ENCODE data around the gene TP53.
A peak's percentile ranks its signal among the peaks of the same experiment; 100 is the strongest.

TP53 gene

DNA sequence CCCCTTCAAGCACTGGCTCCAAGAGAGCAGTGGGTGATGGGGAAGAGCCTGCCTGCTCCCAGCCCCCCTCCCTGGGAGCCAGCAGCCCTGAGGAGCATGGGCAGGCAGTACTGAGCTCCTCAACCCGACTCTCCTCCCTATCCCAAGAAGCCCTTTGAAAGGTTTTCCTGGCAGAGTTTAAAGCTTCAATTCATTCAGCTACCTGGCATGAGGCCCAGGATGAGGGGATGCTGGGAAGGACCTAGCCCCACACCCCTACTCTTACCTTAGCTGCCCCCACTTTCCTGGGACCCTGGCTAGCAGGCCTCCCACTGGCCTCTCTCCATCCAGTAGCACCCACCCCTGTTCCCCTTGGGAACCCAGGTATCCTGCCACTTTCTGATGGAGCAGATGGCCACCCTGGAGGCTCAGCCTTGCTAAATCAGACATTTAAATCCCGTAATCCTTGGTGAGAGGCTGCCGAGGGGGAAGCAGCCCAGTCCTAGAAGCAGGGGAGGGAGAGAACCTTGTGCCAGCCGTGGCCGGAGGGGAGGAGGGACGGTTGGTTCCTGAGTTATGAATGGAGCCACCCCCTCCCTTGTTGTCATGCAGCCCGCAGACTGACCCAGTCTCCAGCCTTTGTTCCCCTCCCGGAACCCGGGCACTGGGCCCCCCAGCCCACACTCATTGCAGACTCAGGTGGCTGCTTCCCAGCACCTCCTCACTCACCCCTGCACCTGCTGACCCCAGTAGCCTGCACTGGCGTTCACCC, 19.5 kb downstream of the TP53 start:
- Histone ChIP-seq H3K9me3 (ENCODE audit: control insufficient read depth, insufficient read depth, low read length) (no peaks in the 10 kb centered on the region), H3K4me1 (ENCODE audit: control insufficient read depth, insufficient read depth, low read length) (no peaks in the 10 kb centered on the region), H3K27ac (ENCODE audit: low read depth, low read length) (peak overlapping the region; percentile 14), H3K36me3 (ENCODE audit: control insufficient read depth, insufficient read depth, low read length) (peaks cover 63% of the 10 kb centered on the region), H3K4me3 (ENCODE audit: low read depth, low read length) (no peak overlapping the region), H3K9ac (ENCODE audit: low read depth, low read length) (no peak overlapping the region), H3K27me3 (ENCODE audit: control insufficient read depth, insufficient read depth, low read length) (no peaks in the 10 kb centered on the region)

DNA sequence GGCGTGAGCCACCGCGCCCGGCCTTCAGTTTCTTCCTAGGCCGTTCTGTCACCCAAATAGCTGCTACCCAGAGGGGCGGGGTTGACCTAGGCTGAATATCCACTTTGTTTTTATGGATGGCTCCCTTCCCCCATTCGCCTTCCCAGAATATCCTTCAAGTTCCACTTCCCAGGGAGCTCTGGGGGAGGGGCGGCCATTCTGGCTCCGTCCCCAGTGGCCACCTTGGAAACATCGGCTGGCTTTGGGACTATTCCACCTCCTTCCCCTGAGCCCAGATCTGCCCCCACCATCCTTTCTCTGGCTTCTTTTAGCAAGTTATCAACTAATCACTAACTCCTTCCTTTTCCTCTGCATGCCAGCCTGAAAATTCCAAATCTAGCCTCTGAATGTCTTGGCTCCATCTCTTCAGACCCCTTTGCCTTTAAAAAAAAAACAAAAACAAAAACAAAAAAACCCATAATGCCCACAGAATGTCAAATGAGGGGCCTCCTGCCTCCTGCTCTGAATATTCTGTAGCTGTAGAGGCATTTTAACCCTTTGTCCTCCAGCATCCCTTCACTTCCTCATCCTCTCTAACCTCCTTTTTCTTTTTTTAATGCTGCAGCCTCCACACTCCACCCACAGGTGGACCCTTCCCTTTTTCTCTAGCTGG, 30.2 kb downstream of the TP53 start:
- H3K27ac ChIP-seq (ENCODE audit: low read depth, low read length): peak overlapping the region; percentile 89
- peaks cover 11% of the 10 kb centered on the region for H3K27me3 ChIP-seq (ENCODE audit: control insufficient read depth, insufficient read depth, low read length)
- no peak overlapping the region for H3K9ac ChIP-seq (ENCODE audit: low read depth, low read length)
- no peaks in the 10 kb centered on the region for H3K36me3 ChIP-seq (ENCODE audit: control insufficient read depth, insufficient read depth, low read length)
- peak overlapping the region; percentile 13 for H3K4me3 ChIP-seq (ENCODE audit: low read depth, low read length)
- H3K4me1 ChIP-seq (ENCODE audit: control insufficient read depth, insufficient read depth, low read length): peaks cover 14% of the 10 kb centered on the region
- no peaks in the 10 kb centered on the region for H3K9me3 ChIP-seq (ENCODE audit: control insufficient read depth, insufficient read depth, low read length)

DNA sequence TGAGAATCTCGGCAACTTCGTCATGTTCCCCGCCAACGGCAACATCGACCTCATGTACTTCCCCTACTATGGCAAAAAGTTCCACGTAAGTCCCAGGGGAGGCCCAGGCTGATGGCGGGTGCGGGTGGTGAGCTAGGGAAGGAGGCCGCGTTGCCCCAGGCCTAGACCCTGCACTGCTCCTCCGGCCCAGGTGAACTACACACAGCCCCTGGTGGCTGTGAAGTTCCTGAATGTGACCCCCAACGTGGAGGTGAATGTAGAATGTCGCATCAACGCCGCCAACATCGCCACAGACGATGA, 31.8 kb downstream of the TP53 start:
- H3K36me3 ChIP-seq (ENCODE audit: control insufficient read depth, insufficient read depth, low read length): no peaks in the 10 kb centered on the region
- no peak overlapping the region for H3K27ac ChIP-seq (ENCODE audit: low read depth, low read length)
- H3K4me3 ChIP-seq (ENCODE audit: low read depth, low read length): no peak overlapping the region
- peaks cover 24% of the 10 kb centered on the region for H3K27me3 ChIP-seq (ENCODE audit: control insufficient read depth, insufficient read depth, low read length)
- no peak overlapping the region for H3K9ac ChIP-seq (ENCODE audit: low read depth, low read length)
- peaks cover 14% of the 10 kb centered on the region for H3K4me1 ChIP-seq (ENCODE audit: control insufficient read depth, insufficient read depth, low read length)
- no peaks in the 10 kb centered on the region for H3K9me3 ChIP-seq (ENCODE audit: control insufficient read depth, insufficient read depth, low read length)

DNA sequence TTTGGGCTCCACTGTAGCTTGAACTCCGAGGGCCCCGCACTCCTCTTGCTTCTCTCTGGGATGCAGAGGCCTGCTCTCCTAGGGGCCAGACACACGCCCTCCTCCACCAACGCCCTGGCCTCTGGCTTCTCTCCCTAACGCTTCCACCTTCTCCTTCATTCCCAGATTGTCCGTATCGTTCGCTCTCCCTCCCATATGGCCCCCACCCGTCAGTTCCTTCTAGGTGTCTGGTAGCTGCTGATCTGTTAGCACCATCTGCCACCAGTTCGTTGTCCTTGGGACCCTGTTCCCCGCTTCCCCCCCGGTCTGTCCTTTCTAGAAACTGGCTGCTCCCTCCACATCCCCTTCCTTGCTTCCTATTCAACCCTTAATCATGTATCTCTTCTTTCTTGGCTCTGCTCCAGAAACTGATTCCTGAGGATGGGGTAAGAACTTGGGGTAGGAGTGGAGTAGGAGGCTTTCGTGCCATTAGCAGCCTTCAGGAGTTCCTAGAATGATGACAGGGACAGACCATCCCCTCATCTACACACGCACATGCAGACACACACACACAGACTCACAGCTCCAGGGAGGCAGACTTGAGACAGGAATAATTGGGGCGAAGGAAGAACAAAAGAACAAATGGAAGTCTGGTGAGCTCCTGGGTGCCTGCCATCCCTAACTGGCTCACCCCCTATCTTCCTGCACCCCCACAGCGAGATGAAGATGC, 32.3 kb downstream of the TP53 start:
- Histone ChIP-seq H3K4me1 (ENCODE audit: control insufficient read depth, insufficient read depth, low read length) (peaks cover 17% of the 10 kb centered on the region), H3K36me3 (ENCODE audit: control insufficient read depth, insufficient read depth, low read length) (no peaks in the 10 kb centered on the region), H3K9ac (ENCODE audit: low read depth, low read length) (no peak overlapping the region), H3K4me3 (ENCODE audit: low read depth, low read length) (no peak overlapping the region), H3K27me3 (ENCODE audit: control insufficient read depth, insufficient read depth, low read length) (peaks cover 26% of the 10 kb centered on the region), H3K27ac (ENCODE audit: low read depth, low read length) (no peak overlapping the region), H3K9me3 (ENCODE audit: control insufficient read depth, insufficient read depth, low read length) (no peaks in the 10 kb centered on the region)

DNA sequence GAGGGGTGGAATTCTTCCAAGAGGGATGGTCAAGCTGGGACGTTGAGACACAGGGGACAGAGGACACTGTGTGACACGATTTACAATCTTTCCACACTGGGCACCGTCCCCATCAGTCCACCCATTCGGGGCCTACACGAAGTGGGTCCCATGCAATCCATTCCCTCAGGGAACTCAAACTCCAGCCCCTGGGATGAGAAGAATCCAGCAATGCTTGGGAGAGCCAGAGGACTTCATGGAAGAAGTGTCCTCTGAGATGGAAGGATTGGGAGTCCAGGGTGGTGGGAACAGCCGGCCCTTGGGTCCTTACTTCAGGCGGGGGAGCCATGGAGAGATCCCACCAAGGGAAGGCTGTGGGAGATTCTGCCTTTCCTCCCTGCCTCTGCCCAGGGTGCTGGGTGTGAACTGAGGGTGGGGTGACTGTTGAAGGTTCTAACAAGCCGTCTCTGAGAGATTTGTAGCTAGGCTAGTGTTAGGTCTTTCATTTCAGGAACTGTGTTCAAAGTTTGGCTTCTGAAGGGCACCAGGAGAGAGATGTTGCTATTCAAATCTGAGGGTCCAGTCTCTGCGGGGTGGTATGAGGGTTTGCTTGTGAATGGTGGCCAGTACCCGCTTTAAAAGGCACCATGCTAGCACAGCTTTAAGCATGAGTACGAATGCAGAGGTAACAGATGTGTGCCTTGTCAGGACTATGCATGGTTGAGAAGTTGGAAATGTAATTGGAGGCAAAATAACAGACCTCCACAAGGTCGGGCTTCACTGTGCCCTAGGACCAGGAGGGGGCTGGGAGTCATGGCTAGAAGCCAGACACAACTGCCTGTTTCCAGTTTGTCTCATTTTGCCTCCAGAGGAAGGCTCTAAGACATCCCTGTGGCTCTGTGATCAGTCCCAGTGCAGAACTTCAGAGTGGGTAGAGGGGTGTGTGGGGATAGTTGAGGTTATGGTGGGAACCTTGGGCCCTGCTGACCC, 34.6 kb downstream of the TP53 start:
- H3K27me3 ChIP-seq (ENCODE audit: control insufficient read depth, insufficient read depth, low read length): peaks cover 29% of the 10 kb centered on the region
- no peak overlapping the region for H3K9ac ChIP-seq (ENCODE audit: low read depth, low read length)
- no peak overlapping the region for H3K27ac ChIP-seq (ENCODE audit: low read depth, low read length)
- no peaks in the 10 kb centered on the region for H3K9me3 ChIP-seq (ENCODE audit: control insufficient read depth, insufficient read depth, low read length)
- H3K36me3 ChIP-seq (ENCODE audit: control insufficient read depth, insufficient read depth, low read length): no peaks in the 10 kb centered on the region
- no peak overlapping the region for H3K4me3 ChIP-seq (ENCODE audit: low read depth, low read length)
- peaks cover 15% of the 10 kb centered on the region for H3K4me1 ChIP-seq (ENCODE audit: control insufficient read depth, insufficient read depth, low read length)

DNA sequence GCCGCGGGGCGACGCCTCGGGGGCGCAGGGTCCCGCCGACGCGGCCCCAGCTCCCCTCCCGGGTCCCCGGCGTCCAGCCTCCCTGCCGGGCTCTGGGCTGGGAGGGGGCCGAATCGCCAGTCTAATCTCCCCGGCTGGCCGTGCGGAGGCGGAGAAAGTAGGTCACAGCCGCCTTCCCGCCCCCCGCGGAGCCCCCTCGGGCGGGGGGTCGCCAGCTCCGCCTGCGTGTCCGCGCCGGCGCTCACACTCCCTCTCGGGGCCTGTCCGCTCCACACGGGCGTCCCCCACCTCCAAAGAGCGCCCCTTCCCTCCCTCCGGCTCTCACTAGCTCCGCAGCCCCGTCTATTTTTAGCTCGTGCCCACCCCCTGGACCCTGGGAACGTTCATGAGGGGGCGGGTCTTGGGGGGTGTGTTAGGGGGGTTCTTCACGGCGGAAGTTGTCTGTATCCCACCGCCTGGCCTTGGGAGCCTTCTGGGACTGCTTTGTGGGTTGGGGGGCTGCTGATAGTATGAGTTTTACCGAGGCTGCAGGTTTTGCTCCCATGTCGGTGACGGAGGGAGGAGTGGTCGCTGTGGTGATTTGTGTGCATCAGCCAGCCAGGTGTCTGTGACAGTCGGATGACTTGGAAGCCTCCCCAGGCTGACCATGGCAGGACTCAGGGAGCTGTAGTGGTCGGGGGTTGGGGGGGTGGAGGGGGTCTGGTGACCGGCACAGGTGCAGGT, 35.5 kb downstream of the TP53 start:
- Histone ChIP-seq H3K27ac (ENCODE audit: low read depth, low read length) (no peak overlapping the region), H3K36me3 (ENCODE audit: control insufficient read depth, insufficient read depth, low read length) (no peaks in the 10 kb centered on the region), H3K9ac (ENCODE audit: low read depth, low read length) (no peak overlapping the region)

DNA sequence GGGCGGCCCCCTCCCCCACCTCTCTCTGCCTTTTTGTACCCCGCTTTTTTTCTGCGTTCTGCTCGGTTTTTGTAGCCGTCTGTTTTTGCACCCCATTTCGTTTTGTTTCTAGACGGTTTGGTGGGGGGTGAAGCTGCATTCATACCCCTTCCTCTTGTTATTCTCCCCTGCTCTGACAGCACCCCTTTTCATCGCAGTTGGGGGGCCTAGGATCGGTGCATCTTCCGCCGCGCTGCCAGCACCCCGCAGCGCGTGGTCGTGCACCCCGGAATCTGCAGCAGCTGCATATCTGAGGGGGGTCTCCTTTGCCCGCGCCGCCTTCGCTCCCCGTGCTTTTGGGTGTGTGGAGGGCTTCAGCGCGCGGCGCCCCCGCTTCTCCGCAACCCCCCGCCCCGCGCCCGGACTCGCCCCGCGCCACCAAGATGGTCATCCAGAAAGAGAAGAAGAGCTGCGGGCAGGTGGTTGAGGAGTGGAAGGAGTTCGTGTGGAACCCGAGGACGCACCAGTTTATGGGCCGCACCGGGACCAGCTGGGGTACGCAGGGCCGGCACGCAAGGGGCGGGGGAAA, 36.1 kb downstream of the TP53 start:
- H3K27me3 ChIP-seq (ENCODE audit: control insufficient read depth, insufficient read depth, low read length): peaks cover 29% of the 10 kb centered on the region
- no peaks in the 10 kb centered on the region for H3K9me3 ChIP-seq (ENCODE audit: control insufficient read depth, insufficient read depth, low read length)
- no peak overlapping the region for H3K9ac ChIP-seq (ENCODE audit: low read depth, low read length)
- H3K4me1 ChIP-seq (ENCODE audit: control insufficient read depth, insufficient read depth, low read length): peaks cover 5% of the 10 kb centered on the region; the same call in 1 of the 2 replicates
- H3K4me3 ChIP-seq (ENCODE audit: low read depth, low read length): peak overlapping the region; percentile 58
- H3K36me3 ChIP-seq (ENCODE audit: control insufficient read depth, insufficient read depth, low read length): no peaks in the 10 kb centered on the region
- H3K27ac ChIP-seq (ENCODE audit: low read depth, low read length): no peak overlapping the region

More for the DNA sequence above, 35.5 kb downstream of the TP53 start:
- H3K4me1 ChIP-seq (ENCODE audit: control insufficient read depth, insufficient read depth, low read length): peaks cover 9% of the 10 kb centered on the region; the same call in 1 of the 2 replicates
- no peaks in the 10 kb centered on the region for H3K9me3 ChIP-seq (ENCODE audit: control insufficient read depth, insufficient read depth, low read length)
- H3K4me3 ChIP-seq (ENCODE audit: low read depth, low read length): peak overlapping the region; percentile 58
- H3K27me3 ChIP-seq (ENCODE audit: control insufficient read depth, insufficient read depth, low read length): peaks cover 29% of the 10 kb centered on the region

DNA sequence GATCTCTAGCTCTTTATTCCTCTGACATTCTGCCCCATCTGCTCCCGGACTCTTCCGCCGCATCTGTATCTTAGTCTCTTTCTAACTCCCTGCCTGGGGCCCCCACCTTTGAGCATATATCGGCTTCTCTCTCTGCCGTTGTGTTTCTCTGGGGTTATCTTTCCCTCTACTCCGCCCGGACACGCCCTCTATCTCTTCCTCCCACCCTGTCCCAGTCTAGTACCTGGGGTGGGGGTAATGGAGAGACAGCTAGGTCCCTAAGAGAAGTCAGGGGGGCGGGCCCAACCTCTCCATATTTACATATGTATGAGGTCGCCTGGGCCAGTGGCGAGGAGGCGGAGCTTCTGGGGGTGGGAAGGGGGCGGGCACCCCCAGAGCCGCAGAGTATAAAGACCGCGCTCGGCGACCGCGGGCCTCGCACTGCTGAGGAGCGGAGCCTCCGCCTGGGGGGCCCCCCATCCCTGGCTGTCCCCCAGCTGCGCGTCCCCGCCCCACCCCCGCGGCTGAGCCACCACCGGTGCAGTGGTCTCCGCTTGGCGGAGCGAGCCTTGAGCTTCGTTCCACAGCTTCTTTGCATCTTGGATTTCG, 36.7 kb downstream of the TP53 start, which contains the start of gene ATP1B2:
Gene ATP1B2, plus strand, starts transcription at position 418 of the 588 bp plus-strand sequence. CDS start 593 bp downstream, outside the sequence.
- H3K9ac ChIP-seq (ENCODE audit: low read depth, low read length): no peak within 1 kb of the TSS
- peak within 1 kb of the TSS; percentile 58 for H3K4me3 ChIP-seq (ENCODE audit: low read depth, low read length)
- peaks cover 5% of the 10 kb centered on the region; the same call in 1 of the 2 replicates for H3K4me1 ChIP-seq (ENCODE audit: control insufficient read depth, insufficient read depth, low read length)
- H3K9me3 ChIP-seq (ENCODE audit: control insufficient read depth, insufficient read depth, low read length): no peaks in the 10 kb centered on the region
- H3K27ac ChIP-seq (ENCODE audit: low read depth, low read length): no peak within 1 kb of the TSS
- peaks cover 29% of the 10 kb centered on the region for H3K27me3 ChIP-seq (ENCODE audit: control insufficient read depth, insufficient read depth, low read length)
- no peaks in the 10 kb centered on the region for H3K36me3 ChIP-seq (ENCODE audit: control insufficient read depth, insufficient read depth, low read length)

DNA sequence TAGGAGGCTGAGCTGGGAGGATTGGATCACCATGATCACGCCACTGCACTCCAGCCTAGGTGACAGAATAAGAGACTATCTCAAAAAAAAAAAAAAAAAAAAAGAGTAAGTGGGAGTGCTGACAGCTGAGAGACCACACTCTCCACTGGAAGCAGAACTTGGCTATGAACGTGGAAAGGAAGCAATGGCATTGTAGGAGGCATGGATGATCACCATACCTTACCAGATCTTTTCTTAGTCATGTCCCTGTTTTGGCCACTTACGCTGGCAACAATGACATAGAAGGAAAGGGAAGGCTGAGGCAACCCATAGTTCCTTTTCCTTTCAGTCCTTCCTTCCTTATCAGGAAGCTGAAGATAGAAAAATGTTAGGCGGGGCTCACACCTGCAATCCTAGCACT, 40.3 kb downstream of the TP53 start:
- Histone ChIP-seq H3K9me3 (ENCODE audit: control insufficient read depth, insufficient read depth, low read length) (no peaks in the 10 kb centered on the region), H3K27ac (ENCODE audit: low read depth, low read length) (no peak overlapping the region), H3K9ac (ENCODE audit: low read depth, low read length) (no peak overlapping the region), H3K4me1 (ENCODE audit: control insufficient read depth, insufficient read depth, low read length) (peaks cover 5% of the 10 kb centered on the region; the same call in 1 of the 2 replicates), H3K36me3 (ENCODE audit: control insufficient read depth, insufficient read depth, low read length) (no peaks in the 10 kb centered on the region), H3K4me3 (ENCODE audit: low read depth, low read length) (no peak overlapping the region), H3K27me3 (ENCODE audit: control insufficient read depth, insufficient read depth, low read length) (peaks cover 18% of the 10 kb centered on the region)
